Measurements from ENCODE around the gene MARCHF9. TPM values are rescaled to one million over a fixed set of nuclear protein-coding genes. Genes with fewer than 3 reads are reported as not detected.

The MARCHF9 gene
- total RNA-seq, 1 experiment from 2014 or later: 19.8 TPM

DNA sequence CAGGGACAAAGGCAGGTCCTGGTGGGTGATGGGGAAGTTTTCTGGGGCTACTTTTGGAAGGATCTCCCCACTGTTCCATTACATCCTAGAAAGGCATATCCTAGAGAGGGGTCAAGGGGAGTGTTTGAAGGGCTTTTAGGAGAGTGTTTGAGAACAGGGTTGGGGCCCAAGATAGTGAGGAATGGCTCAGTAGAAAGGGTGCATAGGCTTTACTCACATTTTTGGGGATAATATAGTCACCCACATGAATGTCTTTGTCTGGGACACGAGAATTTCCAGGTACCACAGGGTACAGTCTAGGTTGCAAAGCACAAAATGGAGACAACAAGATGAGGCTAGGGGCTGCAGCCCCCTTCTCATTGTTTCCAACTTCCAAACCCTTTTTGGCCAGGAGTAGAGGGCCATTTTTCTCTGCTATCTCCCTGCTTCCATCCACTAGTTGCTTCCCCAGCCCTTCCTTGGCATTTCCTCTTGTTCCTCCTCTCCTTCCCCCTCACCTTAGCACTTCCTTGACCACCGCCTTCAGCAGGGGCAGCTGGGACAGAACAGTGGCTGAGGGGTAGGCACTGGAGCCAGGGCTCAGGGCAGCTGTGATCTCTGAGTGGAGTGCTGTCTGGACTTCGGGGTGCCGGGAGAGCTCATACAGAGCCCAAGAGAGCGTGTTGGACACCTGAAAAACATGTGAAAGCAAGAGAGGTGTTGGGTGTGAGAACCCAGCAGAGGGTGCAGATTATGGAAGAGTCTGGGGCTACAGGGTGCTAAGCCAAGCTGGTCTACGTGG, 9.2 kb downstream of the MARCHF9 start:
- no peak for DNase-seq (ENCODE audit: low spot score)
- ChIA-PET CTCF (no interaction called here), POLR2A (ENCODE audit: low non-redundant PET) (interaction anchor here (0.6 kb wide), 1 partner anchor 23 kb away, joined by 3 read pairs; no protein-coding TSS in a partner anchor)
- Histone ChIP-seq H3K27ac (ENCODE audit: low read depth, low read length, poor library complexity, severe bottlenecking) (no peak overlapping the region), H3K27me3 (replicated peaks; ENCODE audit: insufficient read depth, low read depth, low read length, poor library complexity) (peaks cover 30% of the 10 kb centered on the region), H3K9me3 (ENCODE audit: low read depth, low read length, poor library complexity, severe bottlenecking) (no peaks in the 10 kb centered on the region), H3K4me1 (ENCODE audit: insufficient read depth, low read length, poor library complexity, severe bottlenecking) (peaks cover 31% of the 10 kb centered on the region), H3K4me3 (ENCODE audit: low read depth, low read length, poor library complexity, severe bottlenecking) (no peak overlapping the region), H3K36me3 (ENCODE audit: insufficient read depth, low read length, poor library complexity, severe bottlenecking) (peaks cover 2% of the 10 kb centered on the region)
- no TSS peak for BruUV-seq (replicated peaks)
- TF ChIP-seq, protein P1, sequence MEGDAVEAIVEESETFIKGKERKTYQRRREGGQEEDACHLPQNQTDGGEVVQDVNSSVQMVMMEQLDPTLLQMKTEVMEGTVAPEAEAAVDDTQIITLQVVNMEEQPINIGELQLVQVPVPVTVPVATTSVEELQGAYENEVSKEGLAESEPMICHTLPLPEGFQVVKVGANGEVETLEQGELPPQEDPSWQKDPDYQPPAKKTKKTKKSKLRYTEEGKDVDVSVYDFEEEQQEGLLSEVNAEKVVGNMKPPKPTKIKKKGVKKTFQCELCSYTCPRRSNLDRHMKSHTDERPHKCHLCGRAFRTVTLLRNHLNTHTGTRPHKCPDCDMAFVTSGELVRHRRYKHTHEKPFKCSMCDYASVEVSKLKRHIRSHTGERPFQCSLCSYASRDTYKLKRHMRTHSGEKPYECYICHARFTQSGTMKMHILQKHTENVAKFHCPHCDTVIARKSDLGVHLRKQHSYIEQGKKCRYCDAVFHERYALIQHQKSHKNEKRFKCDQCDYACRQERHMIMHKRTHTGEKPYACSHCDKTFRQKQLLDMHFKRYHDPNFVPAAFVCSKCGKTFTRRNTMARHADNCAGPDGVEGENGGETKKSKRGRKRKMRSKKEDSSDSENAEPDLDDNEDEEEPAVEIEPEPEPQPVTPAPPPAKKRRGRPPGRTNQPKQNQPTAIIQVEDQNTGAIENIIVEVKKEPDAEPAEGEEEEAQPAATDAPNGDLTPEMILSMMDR (conservative IDR thresholded peaks at IDR 0.05; ENCODE audit: low read depth, low read length): no peak
- no peak for TF ChIP-seq EZH2 (IDR thresholded peaks at IDR 0.05; ENCODE audit: borderline replicate concordance, low read depth, low read length, poor library complexity, severe bottlenecking)
- intact Hi-C loops (cut with micrococcal nuclease; ENCODE audit: unreplicated experiment): no loop called here

DNA sequence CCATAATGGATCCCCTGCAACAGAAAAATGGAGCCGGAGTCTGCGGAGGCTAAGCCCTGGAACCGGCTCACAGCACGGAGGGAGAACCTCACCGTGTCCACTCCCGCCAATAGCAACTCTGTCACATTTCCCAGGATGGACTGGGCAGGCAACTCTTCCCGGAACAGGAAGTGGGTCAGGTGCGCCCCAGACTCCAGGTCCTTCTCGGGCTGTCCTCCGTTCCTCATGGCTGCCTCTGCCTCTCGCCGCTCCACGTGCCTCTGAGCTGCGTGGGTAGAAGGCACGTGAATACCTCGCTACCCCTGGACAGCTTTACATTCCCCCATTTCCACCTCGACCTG, 9.7 kb downstream of the MARCHF9 start:
- Histone ChIP-seq H3K9me3 (ENCODE audit: low read depth, low read length, poor library complexity, severe bottlenecking) (no peaks in the 10 kb centered on the region), H3K27ac (ENCODE audit: low read depth, low read length, poor library complexity, severe bottlenecking) (no peak overlapping the region), H3K4me1 (ENCODE audit: insufficient read depth, low read length, poor library complexity, severe bottlenecking) (peaks cover 31% of the 10 kb centered on the region), H3K27me3 (replicated peaks; ENCODE audit: insufficient read depth, low read depth, low read length, poor library complexity) (peaks cover 30% of the 10 kb centered on the region), H3K36me3 (ENCODE audit: insufficient read depth, low read length, poor library complexity, severe bottlenecking) (peaks cover 6% of the 10 kb centered on the region), H3K4me3 (ENCODE audit: low read depth, low read length, poor library complexity, severe bottlenecking) (peak overlapping the region; percentile 40)
- TF ChIP-seq, protein P1 (conservative IDR thresholded peaks at IDR 0.05; ENCODE audit: low read depth, low read length): no peak
- no peak for TF ChIP-seq EZH2 (IDR thresholded peaks at IDR 0.05; ENCODE audit: borderline replicate concordance, low read depth, low read length, poor library complexity, severe bottlenecking)
- no peak for DNase-seq (ENCODE audit: low spot score)
- POLR2A ChIA-PET (ENCODE audit: low non-redundant PET): interaction anchor here (0.6 kb wide), 1 partner anchor 23 kb away, joined by 3 read pairs; no protein-coding TSS in a partner anchor
- CTCF ChIA-PET: no interaction called here
- no TSS peak for BruUV-seq (replicated peaks)
- intact Hi-C loops (cut with micrococcal nuclease; ENCODE audit: unreplicated experiment): no loop called here

DNA sequence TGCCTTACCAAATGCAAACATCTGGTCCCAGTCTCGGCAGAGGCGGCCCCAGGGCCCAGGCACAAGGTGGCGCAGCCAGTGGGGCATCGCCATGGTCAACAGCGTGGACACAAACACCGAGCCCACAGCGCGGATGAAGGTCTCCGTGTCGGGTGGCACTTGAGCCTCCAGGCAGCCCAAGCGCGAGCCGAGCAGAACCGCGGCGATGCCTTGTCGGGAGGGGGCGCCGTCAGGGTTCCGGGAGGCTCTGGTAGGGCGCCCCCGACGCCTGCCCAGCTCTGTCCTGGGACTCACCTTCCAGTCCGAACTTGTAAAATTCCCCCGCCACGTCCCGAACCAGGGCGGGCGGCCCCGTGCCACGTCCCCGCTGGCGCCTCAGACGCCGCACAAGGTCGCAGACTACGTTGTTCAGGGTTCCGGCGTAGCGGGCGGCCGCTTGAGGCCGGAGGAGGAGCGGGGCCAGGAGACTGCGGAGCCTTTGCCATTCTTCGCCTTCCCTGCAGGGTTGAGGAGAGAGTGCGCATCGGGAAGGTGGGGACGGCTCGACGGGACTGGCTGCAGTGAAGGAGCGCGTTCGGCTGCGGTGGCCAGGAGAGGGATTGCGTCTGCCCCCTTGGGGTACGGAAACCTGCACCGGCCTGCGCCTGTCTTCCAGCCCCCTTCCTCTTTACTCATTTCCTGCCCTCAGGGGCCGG, 10.2 kb downstream of the MARCHF9 start:
- no TSS peak for BruUV-seq (replicated peaks)
- peak; percentile 55 for DNase-seq (ENCODE audit: low spot score)
- H3K4me3 ChIP-seq (ENCODE audit: low read depth, low read length, poor library complexity, severe bottlenecking): peak overlapping the region; percentile 40
- ChIA-PET POLR2A (ENCODE audit: low non-redundant PET) (interaction anchor here (0.6 kb wide), 1 partner anchor 22 kb away, joined by 3 read pairs; no protein-coding TSS in a partner anchor), CTCF (interaction anchor here (2.2 kb wide), 1 partner anchor 9 kb away, joined by 10 read pairs; no protein-coding TSS in a partner anchor)
- peaks cover 31% of the 10 kb centered on the region for H3K4me1 ChIP-seq (ENCODE audit: insufficient read depth, low read length, poor library complexity, severe bottlenecking)
- TF ChIP-seq, protein P1 (conservative IDR thresholded peaks at IDR 0.05; ENCODE audit: low read depth, low read length): peak; percentile 59
- peak; percentile 99 for TF ChIP-seq EZH2 (IDR thresholded peaks at IDR 0.05; ENCODE audit: borderline replicate concordance, low read depth, low read length, poor library complexity, severe bottlenecking)
- H3K27ac ChIP-seq (ENCODE audit: low read depth, low read length, poor library complexity, severe bottlenecking): no peak overlapping the region
- peaks cover 30% of the 10 kb centered on the region for H3K27me3 ChIP-seq (replicated peaks; ENCODE audit: insufficient read depth, low read depth, low read length, poor library complexity)
- intact Hi-C loops (cut with micrococcal nuclease; ENCODE audit: unreplicated experiment): no loop called here
- no peaks in the 10 kb centered on the region for H3K9me3 ChIP-seq (ENCODE audit: low read depth, low read length, poor library complexity, severe bottlenecking)
- peaks cover 6% of the 10 kb centered on the region for H3K36me3 ChIP-seq (ENCODE audit: insufficient read depth, low read length, poor library complexity, severe bottlenecking)

All from A673 (cell line).